HUES64 (cell line): ENCODE data around the gene PARM1.

Experiments
- H3K27ac ChIP-seq: 2 replicates; pipeline ENCODE4 v1.7.0; 2013; ENCODE audit warnings: low read depth, low read length, inconsistent platforms
- H3K27me3 ChIP-seq: 2 replicates; pipeline ENCODE4 v1.6.1; 2013; ENCODE audit warnings: mild to moderate bottlenecking, low read length; ENCODE audit not compliant: insufficient read depth
- H3K36me3 ChIP-seq: 2 replicates; pipeline ENCODE4 v1.6.1; 2013; ENCODE audit warnings: mild to moderate bottlenecking, low read length; ENCODE audit not compliant: insufficient read depth
- H3K4me1 ChIP-seq: 2 replicates; pipeline ENCODE4 v1.6.1; 2013; ENCODE audit warnings: mild to moderate bottlenecking, low read length, moderate library complexity; ENCODE audit not compliant: insufficient read depth
- H3K4me3 ChIP-seq: 2 replicates; pipeline ENCODE4 v1.5.1; 2013; ENCODE audit warnings: mild to moderate bottlenecking, low read length, moderate library complexity
- H3K9ac ChIP-seq: 2 replicates; pipeline ENCODE4 v1.6.1; 2013; ENCODE audit warnings: mild to moderate bottlenecking, low read depth, low read length
- H3K9me3 ChIP-seq: 2 replicates; pipeline ENCODE4 v1.6.1; 2013; ENCODE audit warnings: low read depth, low read length; ENCODE audit not compliant: insufficient read depth
- WGBS: fragments of 150-250, 120-280 bp; methylation state at CpG from one replicate; pipeline ENCODE4 v1.1.7; 2013; ENCODE audit warnings: missing lambda C conversion rate; 5-methylcytosine and 5-hydroxymethylcytosine counted together

Gene PARM1

GRCh38 chr4:75007891-75008290 is 75.0 kb downstream of the PARM1 start:
- peaks cover under 1% of the 10 kb centered on the region; the same call in 1 of the 2 replicates for H3K36me3 ChIP-seq
- no peak overlapping the region for H3K4me3 ChIP-seq
- H3K4me1 ChIP-seq: no peaks in the 10 kb centered on the region; the same call in 1 of the 2 replicates
- no peaks in the 10 kb centered on the region for H3K27me3 ChIP-seq
- H3K27ac ChIP-seq: peak overlapping the region; percentile 82; the same call in 1 of the 2 replicates
- H3K9ac ChIP-seq: no peak overlapping the region
- H3K9me3 ChIP-seq: no peaks in the 10 kb centered on the region
- 63% methylated on average over 3 of the region's 3 CpGs for WGBS

GRCh38 chr4:75009138-75009537 is 76.2 kb downstream of the PARM1 start:
- no peaks in the 10 kb centered on the region; the same call in 1 of the 2 replicates for H3K4me1 ChIP-seq
- 100% methylated on average over 1 of the region's 1 CpG for WGBS
- H3K27me3 ChIP-seq: no peaks in the 10 kb centered on the region
- no peak overlapping the region for H3K4me3 ChIP-seq
- H3K36me3 ChIP-seq: peaks cover 7% of the 10 kb centered on the region; the same call in 1 of the 2 replicates
- no peak overlapping the region for H3K9ac ChIP-seq
- no peaks in the 10 kb centered on the region for H3K9me3 ChIP-seq
- H3K27ac ChIP-seq: no peak overlapping the region

GRCh38 chr4:75011131-75011795 is 78.3 kb downstream of the PARM1 start:
- 95% methylated on average over 4 of the region's 4 CpGs for WGBS
- Histone ChIP-seq H3K9me3 (no peaks in the 10 kb centered on the region), H3K36me3 (peaks cover 7% of the 10 kb centered on the region; the same call in 1 of the 2 replicates)

GRCh38 chr4:75015627-75016026 is 82.7 kb downstream of the PARM1 start:
- Histone ChIP-seq H3K4me3 (no peak overlapping the region), H3K4me1 (no peaks in the 10 kb centered on the region), H3K9me3 (no peaks in the 10 kb centered on the region), H3K36me3 (peaks cover 7% of the 10 kb centered on the region; the same call in 1 of the 2 replicates), H3K27ac (no peak overlapping the region), H3K27me3 (no peaks in the 10 kb centered on the region), H3K9ac (no peak overlapping the region)
- no CpG with 5 or more reads among the region's 2 CpGs for WGBS

More at GRCh38 chr4:75011131-75011795, 78.3 kb downstream of the PARM1 start:
- H3K27me3 ChIP-seq: no peaks in the 10 kb centered on the region
- H3K9ac ChIP-seq: no peak overlapping the region
- H3K4me3 ChIP-seq: no peak overlapping the region
- no peaks in the 10 kb centered on the region for H3K4me1 ChIP-seq
- no peak overlapping the region for H3K27ac ChIP-seq

GRCh38 chr4:75016472-75016871 is 83.6 kb downstream of the PARM1 start:
- Histone ChIP-seq H3K9ac (no peak overlapping the region), H3K27me3 (no peaks in the 10 kb centered on the region), H3K4me1 (no peaks in the 10 kb centered on the region), H3K27ac (no peak overlapping the region), H3K9me3 (no peaks in the 10 kb centered on the region), H3K4me3 (no peak overlapping the region), H3K36me3 (peaks cover 7% of the 10 kb centered on the region; the same call in 1 of the 2 replicates)
- WGBS: 90% methylated on average over 6 of the region's 6 CpGs

- Histone ChIP-seq H3K27me3 (no peaks in the 10 kb centered on the region), H3K27ac (no peak overlapping the region), H3K4me1 (no peaks in the 10 kb centered on the region), H3K4me3 (no peak overlapping the region), H3K9me3 (no peaks in the 10 kb centered on the region), H3K36me3 (no peaks in the 10 kb centered on the region; the same call in 1 of the 2 replicates), H3K9ac (no peak overlapping the region)
- WGBS: 97% methylated on average over 3 of the region's 3 CpGs
Observed at GRCh38 chr4:75018811-75019479, 86.0 kb downstream of the PARM1 start.

- Histone ChIP-seq H3K9me3 (no peaks in the 10 kb centered on the region), H3K36me3 (no peaks in the 10 kb centered on the region), H3K4me1 (peaks cover 4% of the 10 kb centered on the region; the same call in 1 of the 2 replicates), H3K27ac (no peak overlapping the region), H3K27me3 (no peaks in the 10 kb centered on the region), H3K4me3 (no peak overlapping the region), H3K9ac (no peak overlapping the region)
- WGBS: 96% methylated on average over 5 of the region's 5 CpGs
Observed at GRCh38 chr4:75025431-75025830, 92.5 kb downstream of the PARM1 start.

- Histone ChIP-seq H3K4me1 (peaks cover 4% of the 10 kb centered on the region; the same call in 1 of the 2 replicates), H3K4me3 (no peak overlapping the region), H3K9me3 (no peaks in the 10 kb centered on the region), H3K27me3 (no peaks in the 10 kb centered on the region), H3K27ac (no peak overlapping the region), H3K36me3 (no peaks in the 10 kb centered on the region), H3K9ac (no peak overlapping the region)
- WGBS: 94% methylated on average over 6 of the region's 6 CpGs
Observed at GRCh38 chr4:75028196-75028854, 95.4 kb downstream of the PARM1 start.

GRCh38 chr4:75030028-75030427 is 97.1 kb downstream of the PARM1 start:
- Histone ChIP-seq H3K36me3 (no peaks in the 10 kb centered on the region), H3K4me1 (peaks cover 4% of the 10 kb centered on the region; the same call in 1 of the 2 replicates), H3K9ac (no peak overlapping the region), H3K27me3 (no peaks in the 10 kb centered on the region), H3K9me3 (no peaks in the 10 kb centered on the region), H3K4me3 (no peak overlapping the region), H3K27ac (no peak overlapping the region)
- WGBS: 90% methylated on average over 1 of the region's 1 CpG

- WGBS: 96% methylated on average over 3 of the region's 3 CpGs
Observed at GRCh38 chr4:75030649-75031235, 97.8 kb downstream of the PARM1 start.

GRCh38 chr4:75031775-75032174 is 98.9 kb downstream of the PARM1 start:
- no peaks in the 10 kb centered on the region for H3K27me3 ChIP-seq
- H3K4me1 ChIP-seq: no peaks in the 10 kb centered on the region
- no peak overlapping the region for H3K4me3 ChIP-seq
- no peak overlapping the region for H3K27ac ChIP-seq
- no peak overlapping the region for H3K9ac ChIP-seq
- no peaks in the 10 kb centered on the region for H3K9me3 ChIP-seq
- 94% methylated on average over 1 of the region's 1 CpG for WGBS
- H3K36me3 ChIP-seq: no peaks in the 10 kb centered on the region

More at GRCh38 chr4:75030649-75031235, 97.8 kb downstream of the PARM1 start:
- Histone ChIP-seq H3K27ac (no peak overlapping the region), H3K36me3 (no peaks in the 10 kb centered on the region), H3K9ac (no peak overlapping the region), H3K4me3 (no peak overlapping the region), H3K9me3 (no peaks in the 10 kb centered on the region), H3K4me1 (peaks cover 4% of the 10 kb centered on the region; the same call in 1 of the 2 replicates), H3K27me3 (no peaks in the 10 kb centered on the region)
